Stomach (tissue), 9 donors: ENCODE data around the gene CALR. TPM values are rescaled to one million over a fixed set of nuclear protein-coding genes. Genes with fewer than 3 reads are reported as not detected.
"Not testable (repeated sequence)": the region's sequence is repeated elsewhere in the genome, so short reads cannot be mapped to it uniquely, and the experiment has no call there.

Experiments used
- DNase-seq, 2 donors: peaks; one replicate each; pipeline versions ENCODE4 v3.0.0 to v3.0.0-alpha.2; 2013 to 2019
- H3K27ac ChIP-seq, 5 donors: fragments of 200-600 bp in 4 of 5; sonication (generic) in 4 of 5; one replicate each; pipeline ENCODE4 v1.5.1; 2013 to 2019; ENCODE audit warnings: mild to moderate bottlenecking in 1 of 5, moderate library complexity in 1 of 5
- H3K27me3 ChIP-seq, 3 donors: fragments of 200-600 bp; sonication (generic); one replicate each; pipeline ENCODE4 v1.5.1; 2017 to 2019; ENCODE audit warnings: mixed run types in 1 of 3
- H3K36me3 ChIP-seq, 4 donors: fragments of 200-600 bp; sonication (generic); 1 replicate in 3 of 4; 2 replicates in 1 of 4; pipeline ENCODE4 v1.5.1; 2016 to 2019
- H3K4me1 ChIP-seq, 4 donors: fragments of 200-600 bp; sonication (generic); one replicate each; pipeline ENCODE4 v1.5.1; 2016 to 2019
- H3K4me3 ChIP-seq, 4 donors: fragments of 200-600 bp; sonication (generic) in 3 of 4; one replicate each; pipeline ENCODE4 v1.5.1; 2016 to 2019; ENCODE audit warnings: mild to moderate bottlenecking in 1 of 4
- H3K9me3 ChIP-seq, 4 donors: fragments of 200-600 bp; sonication (generic); one replicate each; pipeline ENCODE4 v1.5.1; 2016 to 2019
- EP300 ChIP-seq: sonication (generic); formaldehyde crosslinking; IDR thresholded peaks from one replicate; pipeline ENCODE4 v1.6.1; 2017; ENCODE audit warnings: antibody characterized with exemption
- POLR2A ChIP-seq, 4 donors: fragments of 450-650 bp; IDR thresholded peaks; one replicate each; pipeline ENCODE4 v1.6.1; 2016; ENCODE audit warnings: antibody characterized with exemption in 4 of 4, control low read depth in 2 of 4, mild to moderate bottlenecking in 1 of 4, moderate library complexity in 1 of 4
- POLR2AphosphoS5 ChIP-seq, 3 donors: sonication (generic); formaldehyde crosslinking; IDR thresholded peaks; one replicate each; pipeline ENCODE4 v1.6.1; 2016; ENCODE audit warnings: antibody characterized with exemption in 3 of 3
- WGBS, 5 donors: extraction: QIAGEN DNeasy Blood & Tissue Kit in 3 of 5; methylation state at CpG; one replicate each; pipeline versions ENCODE4 v1.1.5 to v1.1.7; 2013 to 2018; 5-methylcytosine and 5-hydroxymethylcytosine counted together
- intact Hi-C: fragments of 100-400 bp; cut with DNase I; formaldehyde crosslinking; loops from one replicate; pipeline ENCODE4 v1.15.1; 2023; ENCODE audit warnings: low total_unique reads
- polyA plus RNA-seq, 3 donors: library from polyadenylated mRNA; stranded (reverse); fragments of 200-250 nt; gene quantifications; one replicate each; pipeline ENCODE4 v1.2.3, GENCODE V29; 2013
- total RNA-seq, 5 donors: library from RNA; depleted of rRNA; stranded (reverse); fragments of >200 nt; gene quantifications; one replicate each; pipeline versions ENCODE4 v1.1.0 to v1.2.3, GENCODE V29; 2014 to 2016
- TF ChIP-seq, protein P1 (sequence below), 7 experiments: fragments of 450-650 bp in 4 of 7; fragments of 200-600 bp in 3 of 7; sonication (generic) in 3 of 7; IDR thresholded peaks; one replicate each; pipeline ENCODE4 v1.5.1; 2016 to 2019; ENCODE audit warnings: antibody characterized with exemption in 7 of 7, control low read depth in 2 of 7, mild to moderate bottlenecking in 1 of 7
- donor health status: healthy with polysubstance abuse.
- donor health status: Bipolar disorder and iron deficiency.
- donor health status: healthy.

CALR gene
- total and polyA plus RNA-seq, 8 donors: 71.2 to 947 (median 354) TPM

DNA sequence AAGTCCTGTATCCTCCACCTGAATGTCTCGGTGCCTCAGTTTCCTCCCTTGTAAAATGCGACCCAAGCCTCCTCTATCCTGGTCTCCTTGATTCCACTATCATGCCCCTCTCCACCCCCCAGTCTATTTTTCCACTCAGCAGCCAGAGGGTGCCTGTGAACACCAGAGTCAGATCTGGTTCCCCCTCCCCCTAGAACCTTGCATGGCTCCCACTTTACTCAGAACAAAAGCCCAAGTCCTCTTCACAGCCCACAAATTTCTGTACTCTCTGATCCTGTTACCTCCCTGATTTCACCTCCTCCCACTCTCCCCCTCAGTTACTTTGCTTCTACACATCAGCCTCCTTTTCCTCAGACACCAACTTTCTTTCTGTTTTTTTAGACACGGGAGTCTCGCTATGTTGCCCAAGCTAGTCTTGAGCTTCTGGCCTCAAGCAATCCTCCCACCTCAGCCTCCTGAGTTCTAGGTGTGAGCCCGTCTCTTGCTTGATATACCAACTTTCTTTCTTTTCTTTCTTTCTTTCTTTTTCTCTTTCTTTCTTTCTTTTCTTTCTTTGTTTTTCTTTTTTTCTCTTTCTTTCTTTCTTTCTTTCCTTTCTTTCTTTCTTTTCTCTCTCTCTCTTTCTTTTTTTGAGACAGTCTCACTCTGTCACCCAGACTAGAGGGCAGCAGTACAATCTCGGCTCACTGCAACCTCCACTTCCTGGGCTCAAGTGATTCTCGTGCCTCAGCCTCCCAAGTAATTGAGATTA, 31.8 kb downstream of the CALR start:
- DNase-seq: no peak
- WGBS, 5 donors: 81 to 91% (median 90%) methylated on average over 7 of the region's 7 CpGs
- peaks cover 6 to 16% (median 14%) of the 10 kb centered on the region in 4 donors for H3K4me1 ChIP-seq
- no peaks in the 10 kb centered on the region for H3K36me3 ChIP-seq
- TF ChIP-seq, protein P1, sequence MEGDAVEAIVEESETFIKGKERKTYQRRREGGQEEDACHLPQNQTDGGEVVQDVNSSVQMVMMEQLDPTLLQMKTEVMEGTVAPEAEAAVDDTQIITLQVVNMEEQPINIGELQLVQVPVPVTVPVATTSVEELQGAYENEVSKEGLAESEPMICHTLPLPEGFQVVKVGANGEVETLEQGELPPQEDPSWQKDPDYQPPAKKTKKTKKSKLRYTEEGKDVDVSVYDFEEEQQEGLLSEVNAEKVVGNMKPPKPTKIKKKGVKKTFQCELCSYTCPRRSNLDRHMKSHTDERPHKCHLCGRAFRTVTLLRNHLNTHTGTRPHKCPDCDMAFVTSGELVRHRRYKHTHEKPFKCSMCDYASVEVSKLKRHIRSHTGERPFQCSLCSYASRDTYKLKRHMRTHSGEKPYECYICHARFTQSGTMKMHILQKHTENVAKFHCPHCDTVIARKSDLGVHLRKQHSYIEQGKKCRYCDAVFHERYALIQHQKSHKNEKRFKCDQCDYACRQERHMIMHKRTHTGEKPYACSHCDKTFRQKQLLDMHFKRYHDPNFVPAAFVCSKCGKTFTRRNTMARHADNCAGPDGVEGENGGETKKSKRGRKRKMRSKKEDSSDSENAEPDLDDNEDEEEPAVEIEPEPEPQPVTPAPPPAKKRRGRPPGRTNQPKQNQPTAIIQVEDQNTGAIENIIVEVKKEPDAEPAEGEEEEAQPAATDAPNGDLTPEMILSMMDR (IDR thresholded peaks at IDR 0.05): no peak
- TF ChIP-seq POLR2A (IDR thresholded peaks at IDR 0.05) (no peak), EP300 (no peak), POLR2AphosphoS5 (IDR thresholded peaks at IDR 0.05) (no peak)
- intact Hi-C loops: no loop called here
- peak overlapping the region in 1 of 5 donors; percentile 70 for H3K27ac ChIP-seq
- H3K4me3 ChIP-seq: no peak overlapping the region
- H3K27me3 ChIP-seq: peaks cover 0 to 3% (median 0%) of the 10 kb centered on the region in 3 donors
- no peaks in the 10 kb centered on the region for H3K9me3 ChIP-seq

DNA sequence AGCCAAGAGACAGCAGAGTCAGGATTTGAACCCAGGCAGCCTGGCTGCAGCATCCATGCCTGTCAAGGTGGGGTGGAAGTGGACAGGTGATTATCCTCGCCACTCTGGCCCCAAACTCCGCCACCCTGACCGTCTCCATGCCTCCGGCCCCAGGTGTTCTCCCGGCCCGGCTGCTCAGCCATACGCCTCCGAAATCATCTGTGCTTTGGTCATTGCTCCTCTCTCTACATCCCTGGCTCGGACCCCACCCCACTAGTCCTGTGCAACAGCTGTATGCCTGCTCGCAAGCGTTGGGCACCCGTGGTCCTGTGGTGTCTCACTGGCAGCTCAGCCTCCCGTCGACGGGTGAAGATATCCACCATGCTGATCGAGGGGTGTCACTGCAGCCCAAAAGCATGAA, 34.8 kb downstream of the CALR start:
- Histone ChIP-seq H3K36me3 (no peaks in the 10 kb centered on the region), H3K27ac (no peak overlapping the region), H3K9me3 (no peaks in the 10 kb centered on the region), H3K4me3 (no peak overlapping the region), H3K27me3 (peaks cover 0 to 5% (median 0%) of the 10 kb centered on the region in 3 donors), H3K4me1 (peaks cover 6 to 16% (median 11%) of the 10 kb centered on the region in 4 donors)
- intact Hi-C loops: no loop called here
- no peak for DNase-seq
- TF ChIP-seq, protein P1 (IDR thresholded peaks at IDR 0.05): no peak
- TF ChIP-seq POLR2AphosphoS5 (IDR thresholded peaks at IDR 0.05) (no peak), POLR2A (IDR thresholded peaks at IDR 0.05) (no peak), EP300 (no peak)
- 83 to 92% (median 88%) methylated on average over 13 to 16 of the region's 16 CpGs for WGBS, 5 donors

DNA sequence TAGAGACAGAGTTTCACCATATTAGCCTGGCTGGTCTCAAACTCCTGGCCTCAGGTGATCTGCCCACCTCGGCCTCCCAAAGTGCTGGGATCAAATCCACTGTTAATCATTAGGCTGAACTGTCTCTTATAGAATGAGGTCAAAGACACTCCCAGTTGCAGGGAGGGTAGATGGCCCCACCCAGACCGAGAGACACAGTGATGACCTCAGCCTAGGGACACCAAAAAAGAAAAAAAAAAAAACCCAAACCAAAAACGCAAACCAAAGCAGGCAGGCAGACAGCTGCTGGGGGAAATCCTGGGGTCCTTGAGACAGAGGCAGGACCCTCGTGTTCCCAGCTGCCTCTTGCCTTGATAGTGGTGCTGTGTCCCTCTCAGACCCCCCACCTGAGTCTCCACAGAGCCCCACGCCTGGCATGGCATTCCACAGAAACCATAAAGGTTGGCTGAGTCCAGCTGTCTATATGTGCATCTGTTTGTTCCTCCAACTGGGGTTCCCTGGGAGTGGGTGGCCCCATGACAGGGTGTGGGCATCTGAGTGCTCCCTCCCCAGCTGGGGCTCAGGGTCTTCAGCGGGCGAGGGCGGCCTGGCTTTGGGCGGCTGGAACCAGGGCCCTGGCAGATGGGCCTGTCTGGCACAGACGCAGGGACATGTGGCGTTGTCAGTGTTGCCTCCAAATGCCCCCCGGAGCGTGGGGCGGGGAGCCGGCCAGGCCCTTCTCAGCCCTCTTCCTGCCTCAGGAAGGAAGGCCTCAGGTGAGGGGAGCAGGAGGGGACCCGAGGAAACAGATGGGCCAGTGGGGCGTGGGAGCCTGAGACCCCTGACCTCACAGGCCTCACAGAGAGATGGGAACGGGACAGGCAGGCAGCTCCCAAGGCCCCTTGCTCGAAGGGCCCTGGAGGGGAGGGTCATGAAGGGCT, 36.2 kb downstream of the CALR start:
- Histone ChIP-seq H3K27ac (no peak overlapping the region), H3K4me1 (peaks cover 4 to 12% (median 7%) of the 10 kb centered on the region in 4 donors), H3K27me3 (peaks cover 0 to 5% (median 0%) of the 10 kb centered on the region in 3 donors), H3K9me3 (no peaks in the 10 kb centered on the region), H3K4me3 (no peak overlapping the region), H3K36me3 (no peaks in the 10 kb centered on the region)
- WGBS, 5 donors: 65 to 71% (median 69%) methylated on average over 18 to 19 of the region's 19 CpGs
- peak in 1 of 2 donors; percentile 33 for DNase-seq
- intact Hi-C loops: loop anchor here (5.0 kb wide), 1 partner anchor 288 kb away; no protein-coding TSS in a partner anchor
- TF ChIP-seq POLR2AphosphoS5 (IDR thresholded peaks at IDR 0.05): no peak
- TF ChIP-seq POLR2A (IDR thresholded peaks at IDR 0.05): no peak
- TF ChIP-seq EP300: no peak
- TF ChIP-seq, protein P1 (IDR thresholded peaks at IDR 0.05): no peak

DNA sequence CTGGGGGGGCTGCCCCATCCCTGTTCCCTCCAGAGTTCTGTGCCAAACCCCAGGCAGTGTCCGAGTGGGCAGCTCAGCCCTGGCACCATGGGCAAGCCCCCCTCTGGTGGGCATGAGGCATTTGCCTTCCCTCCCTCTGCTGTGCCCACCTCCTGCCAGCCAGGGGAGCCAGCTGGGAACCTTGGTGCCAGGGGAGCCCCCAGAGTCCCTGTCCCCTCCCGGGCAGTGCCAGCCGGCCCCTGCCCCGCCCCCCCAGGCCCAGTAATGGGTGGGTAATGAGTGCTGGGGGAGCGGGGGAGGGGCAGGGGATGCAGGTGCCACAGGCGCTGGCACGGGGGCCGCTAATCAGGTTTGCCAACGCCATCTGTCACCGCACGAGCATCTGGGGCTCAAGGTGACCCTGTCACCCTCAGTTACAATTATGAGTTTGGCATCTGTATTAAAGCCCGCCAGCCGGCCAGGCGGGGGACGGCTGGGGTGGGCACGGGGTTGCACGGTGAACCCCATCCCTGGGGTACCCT, 36.9 kb downstream of the CALR start:
- Histone ChIP-seq H3K27ac (no peak overlapping the region), H3K27me3 (peaks cover 0 to 5% (median 0%) of the 10 kb centered on the region in 3 donors), H3K4me1 (peaks cover 0 to 7% (median 3%) of the 10 kb centered on the region in 4 donors), H3K4me3 (no peak overlapping the region), H3K36me3 (no peaks in the 10 kb centered on the region), H3K9me3 (no peaks in the 10 kb centered on the region)
- 55 to 85% (median 72%) methylated on average over 7 to 17 of the region's 17 CpGs for WGBS, 5 donors
- no peak for TF ChIP-seq EP300
- TF ChIP-seq, protein P1 (IDR thresholded peaks at IDR 0.05): no peak
- no peak for TF ChIP-seq POLR2A (IDR thresholded peaks at IDR 0.05)
- TF ChIP-seq POLR2AphosphoS5 (IDR thresholded peaks at IDR 0.05): no peak
- intact Hi-C loops: loop anchor here (5.0 kb wide), 1 partner anchor 287 kb away; no protein-coding TSS in a partner anchor
- DNase-seq: peak in 1 of 2 donors; percentile 25

DNA sequence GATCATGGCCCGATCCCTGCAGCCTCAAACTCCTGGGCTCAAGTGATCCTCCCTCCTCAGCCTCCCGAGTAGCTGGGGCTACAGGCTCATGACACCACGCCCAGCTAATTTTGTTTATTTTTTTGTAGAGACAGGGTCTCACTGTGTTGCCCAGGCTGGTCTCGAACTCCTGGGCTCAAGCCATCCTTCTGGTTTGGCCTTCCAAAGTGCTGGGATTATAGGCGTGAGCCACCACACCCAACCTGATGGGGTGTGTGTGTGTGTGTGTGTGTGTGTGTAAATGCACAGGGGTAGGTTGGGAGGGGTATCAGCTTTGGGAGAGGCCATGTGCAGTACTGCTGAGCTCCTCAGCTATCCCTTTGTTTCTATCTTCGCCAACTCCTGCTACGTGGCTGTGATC, 37.7 kb downstream of the CALR start:
- H3K27ac ChIP-seq, H3K4me3 ChIP-seq, DNase-seq, H3K36me3 ChIP-seq, H3K9me3 ChIP-seq, H3K27me3 ChIP-seq, H3K4me1 ChIP-seq: not testable (repeated sequence)
- 66 to 77% (median 68%) methylated on average over 7 of the region's 7 CpGs for WGBS, 5 donors
- intact Hi-C loops: loop anchor here (5.0 kb wide), 1 partner anchor 286 kb away; no protein-coding TSS in a partner anchor
